GM12874 (cell line): ENCODE results near the gene ZNF331.

Experiments used
- CTCF ChIP-seq: IDR thresholded peaks from 2 replicates; pipeline ENCODE4 v1.5.1; 2011; ENCODE audit warnings: low read depth, mild to moderate bottlenecking, control low read depth, low read length, moderate library complexity; ENCODE audit not compliant: insufficient read depth

Gene ZNF331

DNA sequence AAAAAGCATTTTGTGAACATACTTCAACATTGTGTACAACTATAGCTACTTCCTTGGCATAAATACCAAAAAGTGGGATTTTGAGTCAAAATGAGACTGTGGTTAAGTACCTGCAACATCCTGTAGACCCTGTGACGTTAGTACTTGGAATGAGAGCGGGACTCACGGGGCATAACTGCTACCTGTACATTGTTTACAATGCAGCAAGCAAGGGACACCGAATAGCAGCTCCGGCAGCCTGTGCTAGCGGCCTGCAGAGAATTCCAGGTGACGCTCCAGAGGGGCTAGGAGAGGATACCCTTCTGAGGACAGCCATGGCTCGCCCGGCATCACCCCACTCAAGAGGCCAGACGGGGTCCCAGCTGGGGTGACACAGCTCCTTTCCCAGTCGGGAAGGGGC, 824 bp upstream of the ZNF331 start:
- no peak for TF ChIP-seq CTCF

- no peak for TF ChIP-seq CTCF
Measured at GRCh38 chr19:53538378-53539109, 599 bp downstream of the ZNF331 start.

DNA sequence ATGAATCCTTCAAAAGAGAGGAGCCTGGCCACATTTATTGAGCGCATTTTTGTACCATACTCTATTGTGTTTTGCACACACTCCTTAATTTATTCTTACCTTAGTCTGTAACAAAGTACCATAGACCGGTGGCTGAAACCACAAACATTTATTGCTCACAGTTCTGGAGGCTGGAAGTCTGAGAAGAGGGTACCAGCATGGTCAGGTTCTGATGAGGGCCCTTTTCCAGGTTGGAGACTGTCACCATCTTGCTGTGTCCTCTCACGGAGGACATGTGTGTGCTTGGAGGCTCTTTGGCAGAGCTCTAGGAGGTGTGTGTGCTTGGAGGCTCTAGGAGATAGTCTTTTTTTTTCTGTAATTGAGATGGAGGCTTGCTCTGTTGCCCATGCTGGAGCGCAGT, 2.1 kb downstream of the ZNF331 start:
- TF ChIP-seq CTCF: no peak

DNA sequence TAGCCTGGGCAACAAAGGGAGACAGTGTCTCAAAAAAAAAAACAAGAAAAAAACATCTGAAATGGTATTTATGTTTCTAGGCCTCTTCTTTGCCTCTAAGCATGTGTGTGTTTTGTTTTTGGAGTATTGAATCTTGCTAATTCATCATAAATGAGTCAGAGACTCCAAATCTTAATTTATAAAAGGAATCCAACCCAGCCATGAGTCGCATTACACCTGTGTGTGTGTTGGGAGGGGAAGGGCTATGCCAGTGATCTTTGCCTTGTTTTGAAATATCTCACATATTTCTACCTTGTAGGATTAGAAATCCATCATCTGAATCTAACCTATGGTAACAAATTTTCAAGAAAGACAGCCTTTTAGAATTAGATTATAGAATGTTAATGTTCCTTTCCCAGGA, 4.0 kb downstream of the ZNF331 start:
- no peak for TF ChIP-seq CTCF

GRCh38 chr19:53545271-53546065, 7.5 kb downstream of the ZNF331 start:
- TF ChIP-seq CTCF: no peak

DNA sequence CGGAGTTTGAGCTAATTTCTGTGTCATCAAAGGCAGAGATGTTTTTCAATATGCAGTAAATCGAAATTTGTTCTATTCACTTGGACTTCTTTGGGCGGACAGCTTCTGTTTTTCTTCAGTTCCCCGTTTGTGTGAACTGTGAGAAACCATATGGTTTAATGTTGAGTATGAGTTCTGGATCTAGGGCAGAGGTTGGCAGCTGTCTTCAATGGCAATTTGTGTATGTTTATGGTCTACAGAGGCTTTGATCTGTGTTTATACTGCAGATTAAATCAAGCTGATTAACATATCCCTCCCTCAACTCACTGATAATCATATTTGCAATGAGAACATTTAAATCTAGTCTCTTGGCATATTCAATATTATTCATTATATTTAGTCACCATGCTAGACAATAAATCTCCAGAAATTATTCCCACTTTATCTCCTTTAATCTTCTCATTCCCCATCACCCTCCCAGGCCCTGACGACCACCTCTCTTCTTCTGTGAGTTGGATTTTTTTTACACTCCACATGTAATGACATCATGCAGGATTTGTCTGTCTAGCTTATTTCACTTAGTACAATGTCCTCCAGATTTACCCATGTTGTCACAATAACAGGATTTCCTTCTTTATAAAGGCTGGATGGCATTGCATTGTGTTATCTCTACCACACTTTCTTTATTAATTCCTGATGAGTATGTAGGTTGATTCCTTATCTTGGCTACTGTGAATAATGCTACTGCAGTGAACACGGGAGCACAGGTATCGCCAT, 9.0 kb downstream of the ZNF331 start:
- no peak for TF ChIP-seq CTCF

- no peak for TF ChIP-seq CTCF
Measured at GRCh38 chr19:53549340-53549739, 11.4 kb downstream of the ZNF331 start.
